WTC11 (cell line): ENCODE results near the gene PPM1B. TPM values are rescaled to one million over a fixed set of nuclear protein-coding genes. Genes with fewer than 3 reads are reported as not detected.

Source experiments
- ATAC-seq: fragments of 200-7000 bp; cut with Tn5 transposase; 2 replicates; pipeline ENCODE4 v1.10.0; 2021; ENCODE audit warnings: mild to moderate bottlenecking, moderate library complexity
- CTCF ChIA-PET: fragments of 300-600 bp; sonication (Branson Sonifier 250); formaldehyde crosslinking; loops from one replicate; lab custom pipeline; 2021; ENCODE audit warnings: antibody characterized with exemption; lab: Charles Lee
- POLR2A ChIA-PET: fragments of 350-600 bp; sonication (Branson Sonifier 250); formaldehyde crosslinking; loops from one replicate; lab custom pipeline; 2021; ENCODE audit warnings: antibody characterized with exemption; lab: Charles Lee
- DNase-seq: peaks from one replicate; pipeline ENCODE4 v3.0.0; 2021; ENCODE audit warnings: low spot score
- H3K27ac Mint-ChIP-seq: 2 replicates; pipeline ENCODE4 v1.8.0; 2021; ENCODE audit warnings: mixed read lengths
- H3K27me3 Mint-ChIP-seq: 2 replicates; pipeline ENCODE4 v1.8.0; 2021; ENCODE audit warnings: low read depth, mild to moderate bottlenecking, moderate library complexity, mixed read lengths
- H3K36me3 Mint-ChIP-seq: 2 replicates; pipeline ENCODE4 v1.8.0; 2021; ENCODE audit warnings: mixed read lengths
- H3K4me1 Mint-ChIP-seq: 2 replicates; pipeline ENCODE4 v1.8.0; 2022; ENCODE audit warnings: mixed read lengths
- H3K4me3 Mint-ChIP-seq: 2 replicates; pipeline ENCODE4 v1.8.0; 2021; ENCODE audit warnings: mild to moderate bottlenecking, moderate library complexity, mixed read lengths
- H3K9me3 Mint-ChIP-seq: 2 replicates; pipeline ENCODE4 v1.8.0; 2021; ENCODE audit warnings: mixed read lengths
- ARID4B ChIP-seq: sonication (generic); formaldehyde crosslinking; IDR thresholded peaks from 2 replicates; pipeline ENCODE4 v1.8.0; 2023; ENCODE audit warnings: missing genetic modification reagents, mild to moderate bottlenecking, borderline replicate concordance
- CREB1 ChIP-seq: sonication (generic); formaldehyde crosslinking; IDR thresholded peaks from 2 replicates; pipeline ENCODE4 v1.8.0; 2023; ENCODE audit warnings: mild to moderate bottlenecking, missing genetic modification reagents
- E2F5 ChIP-seq: sonication (generic); formaldehyde crosslinking; IDR thresholded peaks from 2 replicates; pipeline ENCODE4 v1.8.1; 2022; ENCODE audit warnings: mild to moderate bottlenecking, moderate library complexity, missing genetic modification reagents
- EMX1 ChIP-seq: fragments of 250-450 bp; sonication (Bioruptor Pico); IDR thresholded peaks from 2 replicates; pipeline ENCODE4 v1.8.0; 2021; ENCODE audit warnings: mild to moderate bottlenecking
- FOXP1 ChIP-seq: sonication (generic); formaldehyde crosslinking; IDR thresholded peaks from 2 replicates; pipeline ENCODE4 v1.8.0; 2022; ENCODE audit warnings: missing genetic modification reagents, mild to moderate bottlenecking, moderate library complexity, borderline replicate concordance
- GTF2I ChIP-seq: fragments of 250-450 bp; sonication (Bioruptor Pico); conservative IDR thresholded peaks from 2 replicates; pipeline ENCODE4 v1.4.0; 2021; ENCODE audit warnings: mild to moderate bottlenecking
- HMGXB4 ChIP-seq: sonication (generic); formaldehyde crosslinking; IDR thresholded peaks from 2 replicates; pipeline ENCODE4 v1.8.1; 2023; ENCODE audit warnings: mild to moderate bottlenecking, moderate library complexity, missing genetic modification reagents
- IRF2 ChIP-seq: sonication (generic); formaldehyde crosslinking; IDR thresholded peaks from 2 replicates; pipeline ENCODE4 v1.8.0; 2022; ENCODE audit warnings: low read depth, missing genetic modification reagents, borderline replicate concordance
- NFATC4 ChIP-seq: fragments of 250-450 bp; sonication (Bioruptor Pico); IDR thresholded peaks from 2 replicates; pipeline ENCODE4 v1.9.0; 2021; ENCODE audit warnings: mild to moderate bottlenecking
- PREB ChIP-seq: sonication (generic); formaldehyde crosslinking; IDR thresholded peaks from 2 replicates; pipeline ENCODE4 v1.8.1; 2022; ENCODE audit warnings: mild to moderate bottlenecking, missing genetic modification reagents, moderate library complexity, borderline replicate concordance
- RORB ChIP-seq: fragments of 250-450 bp; sonication (Bioruptor Pico); IDR thresholded peaks from 2 replicates; pipeline ENCODE4 v1.9.0; 2021; ENCODE audit warnings: mild to moderate bottlenecking
- SMAD3 ChIP-seq: sonication (generic); formaldehyde crosslinking; IDR thresholded peaks from 2 replicates; pipeline ENCODE4 v1.8.0; 2022; ENCODE audit warnings: missing genetic modification reagents, mild to moderate bottlenecking, borderline replicate concordance
- TCF7 ChIP-seq: sonication (generic); formaldehyde crosslinking; IDR thresholded peaks from 2 replicates; pipeline ENCODE4 v1.8.0; 2022; ENCODE audit warnings: mild to moderate bottlenecking, low read depth, missing genetic modification reagents, moderate library complexity
- USF2 ChIP-seq: sonication (generic); formaldehyde crosslinking; IDR thresholded peaks from 2 replicates; pipeline ENCODE4 v1.8.1; 2023; ENCODE audit warnings: mild to moderate bottlenecking, missing genetic modification reagents, moderate library complexity
- ZNF263 ChIP-seq: sonication (generic); formaldehyde crosslinking; IDR thresholded peaks from 2 replicates; pipeline ENCODE4 v1.8.1; 2022; ENCODE audit warnings: low read depth, mild to moderate bottlenecking, moderate library complexity, missing genetic modification reagents
- ZNF425 ChIP-seq: fragments of 250-450 bp; sonication (Bioruptor Pico); conservative IDR thresholded peaks from 2 replicates; pipeline ENCODE4 v1.9.0; 2021; ENCODE audit warnings: mild to moderate bottlenecking
- ZNF671 ChIP-seq: fragments of 250-450 bp; sonication (Bioruptor Pico); IDR thresholded peaks from 2 replicates; pipeline ENCODE4 v1.8.0; 2021; ENCODE audit warnings: mild to moderate bottlenecking
- ZSCAN18 ChIP-seq: fragments of 250-450 bp; sonication (Bioruptor Pico); IDR thresholded peaks from 2 replicates; pipeline ENCODE4 v2.1.2; 2022; ENCODE audit warnings: mild to moderate bottlenecking, moderate library complexity
- total RNA-seq: library from RNA; stranded (reverse); gene quantifications from 3 replicates; pipeline ENCODE4 v1.2.3, GENCODE V29; 2021

The PPM1B gene
- total RNA-seq, 1 experiment from 2014 or later: 96.4 TPM

- Mint-ChIP-seq H3K27me3 (no peaks in the 10 kb centered on the region; the same call in 1 of the 2 replicates), H3K9me3 (peaks cover 19% of the 10 kb centered on the region), H3K4me1 (peaks cover 3% of the 10 kb centered on the region; the same call in 1 of the 2 replicates), H3K36me3 (0 out of 2 replicates have a peak, but pooled peaks cover 5% of the 10 kb centered on the region), H3K4me3 (no peak overlapping the region), H3K27ac (no peak overlapping the region)
- DNase-seq (no peak), ATAC-seq (no peak)
- ChIA-PET CTCF (no interaction called here), POLR2A (no interaction called here)
- TF ChIP-seq SMAD3 (CRISPR knock-in tag) (no peak), E2F5 (CRISPR knock-in tag) (no peak), ARID4B (no peak), FOXP1 (CRISPR knock-in tag) (no peak), ZSCAN18 (no peak), TCF7 (CRISPR knock-in tag) (no peak), USF2 (CRISPR knock-in tag) (no peak), RORB (no peak), HMGXB4 (CRISPR knock-in tag) (no peak), IRF2 (CRISPR knock-in tag) (no peak), GTF2I (CRISPR knock-in tag) (no peak), ZNF671 (CRISPR knock-in tag) (no peak), ZNF263 (CRISPR knock-in tag) (no peak), EMX1 (CRISPR knock-in tag) (no peak), PREB (no peak), CREB1 (CRISPR knock-in tag) (no peak), NFATC4 (CRISPR knock-in tag) (no peak), ZNF425 (CRISPR knock-in tag) (no peak)
Measured at GRCh38 chr2:44152865-44153669, 15.6 kb upstream of the PPM1B start.
